ENCODE data around the gene LTC4S. TPM values are rescaled to one million over a fixed set of nuclear protein-coding genes. Genes with fewer than 3 reads are reported as not detected.

Gene LTC4S
- total RNA-seq, 1 experiment from 2014 or later: 2.4 TPM

DNA sequence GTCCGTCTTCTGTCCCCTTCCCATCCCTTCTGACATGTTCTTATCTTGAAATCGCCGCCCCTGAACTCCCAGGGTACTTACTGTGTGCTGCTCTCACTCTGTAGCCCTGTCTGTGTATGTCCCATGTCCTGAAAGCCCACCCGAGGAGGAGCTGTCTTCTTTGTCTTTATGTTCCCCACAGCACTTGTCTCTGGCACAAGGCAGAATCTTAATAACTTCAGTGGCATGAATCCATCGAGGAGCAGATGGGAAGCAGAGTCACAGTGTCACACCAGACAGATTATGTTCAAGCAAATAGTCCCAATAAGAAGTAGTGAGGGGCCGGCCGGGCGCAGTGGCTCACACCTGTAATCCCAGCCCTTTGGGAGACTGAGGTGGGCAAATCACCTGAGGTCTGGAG is 29.7 kb upstream of the LTC4S start:
- H3K27me3 Mint-ChIP-seq (ENCODE audit: insufficient read depth, unreplicated experiment): no peaks in the 10 kb centered on the region
- intact Hi-C loops (cut with micrococcal nuclease; ENCODE audit: unreplicated experiment): no loop called here
- Histone ChIP-seq H3K4me1 (peaks cover 12% of the 10 kb centered on the region), H3K4me3 (ENCODE audit: low read depth, low read length) (no peak overlapping the region), H3K36me3 (ENCODE audit: control insufficient read depth, insufficient read depth, low read length) (no peaks in the 10 kb centered on the region; the same call in 1 of the 2 replicates), H3K27me3 (replicated peaks; ENCODE audit: control insufficient read depth, insufficient read depth, low read length) (no peaks in the 10 kb centered on the region), H3K9me3 (no peaks in the 10 kb centered on the region)
- BruUV-seq (replicated peaks): no TSS peak
- H3K27ac Mint-ChIP-seq (ENCODE audit: unreplicated experiment): peak overlapping the region; percentile 81
- no peak for DNase-seq
- ChIA-PET CTCF (interaction anchor here (0.6 to 1.5 kb wide), 4 partner anchors 17 to 351 kb away, joined by 3 to 9 read pairs (median 3); no protein-coding TSS in a partner anchor), POLR2A (no interaction called here)
- no peak for TF ChIP-seq CTCF (IDR thresholded peaks at IDR 0.05; ENCODE audit: insufficient read depth in 1 of 2, low read depth in 1 of 2, low read length in 1 of 2, severe bottlenecking in 1 of 2, unreplicated experiment in 1 of 2)
- H3K4me3 Mint-ChIP-seq (ENCODE audit: unreplicated experiment): no peak overlapping the region
- H3K9me3 Mint-ChIP-seq (ENCODE audit: unreplicated experiment): no peaks in the 10 kb centered on the region
- H3K36me3 Mint-ChIP-seq (ENCODE audit: insufficient read depth, unreplicated experiment): peaks cover 43% of the 10 kb centered on the region
- peaks cover 31% of the 10 kb centered on the region for H3K4me1 Mint-ChIP-seq (ENCODE audit: low read depth, unreplicated experiment)

DNA sequence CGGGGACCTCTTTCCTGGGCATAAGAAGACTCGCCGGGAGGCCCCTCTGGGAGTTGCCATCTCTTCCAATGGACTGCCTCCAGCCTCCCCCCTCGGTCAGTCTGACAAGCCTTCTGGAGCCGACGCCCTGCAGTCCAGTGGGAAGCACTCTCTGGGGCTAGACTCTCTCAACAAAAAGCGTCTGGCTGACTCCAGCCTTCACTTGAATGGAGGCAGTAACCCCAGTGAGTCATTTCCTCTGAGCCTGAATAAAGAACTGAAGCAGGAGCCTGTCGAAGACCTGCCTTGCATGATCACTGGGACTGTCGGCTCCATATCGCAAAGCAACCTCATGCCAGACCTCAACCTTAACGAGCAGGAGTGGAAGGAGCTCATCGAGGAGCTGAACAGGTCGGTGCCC is 28.4 kb upstream of the LTC4S start:
- Histone ChIP-seq H3K9me3 (no peaks in the 10 kb centered on the region), H3K36me3 (ENCODE audit: control insufficient read depth, insufficient read depth, low read length) (no peaks in the 10 kb centered on the region; the same call in 1 of the 2 replicates), H3K27me3 (replicated peaks; ENCODE audit: control insufficient read depth, insufficient read depth, low read length) (no peaks in the 10 kb centered on the region), H3K4me1 (peaks cover 12% of the 10 kb centered on the region), H3K4me3 (ENCODE audit: low read depth, low read length) (no peak overlapping the region)
- H3K27ac Mint-ChIP-seq (ENCODE audit: unreplicated experiment): no peak overlapping the region
- H3K36me3 Mint-ChIP-seq (ENCODE audit: insufficient read depth, unreplicated experiment): peaks cover 53% of the 10 kb centered on the region
- ChIA-PET POLR2A (no interaction called here), CTCF (no interaction called here)
- no peaks in the 10 kb centered on the region for H3K9me3 Mint-ChIP-seq (ENCODE audit: unreplicated experiment)
- no TSS peak for BruUV-seq (replicated peaks)
- no peak overlapping the region for H3K4me3 Mint-ChIP-seq (ENCODE audit: unreplicated experiment)
- no peak for TF ChIP-seq CTCF (IDR thresholded peaks at IDR 0.05; ENCODE audit: insufficient read depth in 1 of 2, low read depth in 1 of 2, low read length in 1 of 2, severe bottlenecking in 1 of 2, unreplicated experiment in 1 of 2)
- H3K4me1 Mint-ChIP-seq (ENCODE audit: low read depth, unreplicated experiment): peaks cover 20% of the 10 kb centered on the region
- DNase-seq: no peak
- no peaks in the 10 kb centered on the region for H3K27me3 Mint-ChIP-seq (ENCODE audit: insufficient read depth, unreplicated experiment)
- intact Hi-C loops (cut with micrococcal nuclease; ENCODE audit: unreplicated experiment): no loop called here

- H3K4me3 ChIP-seq (ENCODE audit: low read depth, low read length): no peak overlapping the region
- no peak for DNase-seq
- Mint-ChIP-seq H3K27ac (ENCODE audit: unreplicated experiment) (no peak overlapping the region), H3K9me3 (ENCODE audit: unreplicated experiment) (no peaks in the 10 kb centered on the region), H3K4me3 (ENCODE audit: unreplicated experiment) (no peak overlapping the region), H3K36me3 (ENCODE audit: insufficient read depth, unreplicated experiment) (peaks cover 60% of the 10 kb centered on the region), H3K4me1 (ENCODE audit: low read depth, unreplicated experiment) (peaks cover 16% of the 10 kb centered on the region), H3K27me3 (ENCODE audit: insufficient read depth, unreplicated experiment) (no peaks in the 10 kb centered on the region)
- intact Hi-C loops (cut with micrococcal nuclease; ENCODE audit: unreplicated experiment): no loop called here
- no TSS peak for BruUV-seq (replicated peaks)
- no peak for TF ChIP-seq CTCF (IDR thresholded peaks at IDR 0.05; ENCODE audit: insufficient read depth in 1 of 2, low read depth in 1 of 2, low read length in 1 of 2, severe bottlenecking in 1 of 2, unreplicated experiment in 1 of 2)
- peaks cover 12% of the 10 kb centered on the region for H3K4me1 ChIP-seq
- POLR2A ChIA-PET: no interaction called here
- no peaks in the 10 kb centered on the region for H3K9me3 ChIP-seq
- no peaks in the 10 kb centered on the region; the same call in 1 of the 2 replicates for H3K36me3 ChIP-seq (ENCODE audit: control insufficient read depth, insufficient read depth, low read length)
- CTCF ChIA-PET: no interaction called here
- H3K27me3 ChIP-seq (replicated peaks; ENCODE audit: control insufficient read depth, insufficient read depth, low read length): no peaks in the 10 kb centered on the region
Measured at GRCh38 chr5:179766021-179766725, 27.6 kb upstream of the LTC4S start.

All from Caco-2 (cell line).